Panc1 (cell line): Measurements from ENCODE around the gene PCBD2.
"Not testable (repeated sequence)": the region's sequence is repeated elsewhere in the genome, so short reads cannot be mapped to it uniquely, and the experiment has no call there.

Source experiments
- CTCF ChIP-seq: fragments of 450-650 bp; IDR thresholded peaks from 2 replicates; pipeline ENCODE4 v1.5.1; 2017; ENCODE audit warnings: mild to moderate bottlenecking
- POLR2AphosphoS5 ChIP-seq: IDR thresholded peaks from 2 replicates; pipeline ENCODE4 v1.6.1; 2012; ENCODE audit warnings: mild to moderate bottlenecking, low read depth, low read length, moderate library complexity
- SIN3A ChIP-seq: IDR thresholded peaks from 2 replicates; pipeline ENCODE4 v1.6.1; 2012; ENCODE audit warnings: low read depth, mild to moderate bottlenecking, low read length, moderate library complexity, borderline replicate concordance; ENCODE audit not compliant: insufficient read depth
- TCF7L2 ChIP-seq: IDR thresholded peaks from 2 replicates; pipeline ENCODE4 v1.6.1; 2011; ENCODE audit warnings: mild to moderate bottlenecking, low read depth, low read length, inconsistent platforms

- TF ChIP-seq CTCF, POLR2AphosphoS5, TCF7L2, SIN3A: not testable (repeated sequence)
Measured at GRCh38 chr5:134990183-134990582, 85.3 kb downstream of the PCBD2 start.
